ENCODE data around the gene BORA.

The BORA gene

DNA sequence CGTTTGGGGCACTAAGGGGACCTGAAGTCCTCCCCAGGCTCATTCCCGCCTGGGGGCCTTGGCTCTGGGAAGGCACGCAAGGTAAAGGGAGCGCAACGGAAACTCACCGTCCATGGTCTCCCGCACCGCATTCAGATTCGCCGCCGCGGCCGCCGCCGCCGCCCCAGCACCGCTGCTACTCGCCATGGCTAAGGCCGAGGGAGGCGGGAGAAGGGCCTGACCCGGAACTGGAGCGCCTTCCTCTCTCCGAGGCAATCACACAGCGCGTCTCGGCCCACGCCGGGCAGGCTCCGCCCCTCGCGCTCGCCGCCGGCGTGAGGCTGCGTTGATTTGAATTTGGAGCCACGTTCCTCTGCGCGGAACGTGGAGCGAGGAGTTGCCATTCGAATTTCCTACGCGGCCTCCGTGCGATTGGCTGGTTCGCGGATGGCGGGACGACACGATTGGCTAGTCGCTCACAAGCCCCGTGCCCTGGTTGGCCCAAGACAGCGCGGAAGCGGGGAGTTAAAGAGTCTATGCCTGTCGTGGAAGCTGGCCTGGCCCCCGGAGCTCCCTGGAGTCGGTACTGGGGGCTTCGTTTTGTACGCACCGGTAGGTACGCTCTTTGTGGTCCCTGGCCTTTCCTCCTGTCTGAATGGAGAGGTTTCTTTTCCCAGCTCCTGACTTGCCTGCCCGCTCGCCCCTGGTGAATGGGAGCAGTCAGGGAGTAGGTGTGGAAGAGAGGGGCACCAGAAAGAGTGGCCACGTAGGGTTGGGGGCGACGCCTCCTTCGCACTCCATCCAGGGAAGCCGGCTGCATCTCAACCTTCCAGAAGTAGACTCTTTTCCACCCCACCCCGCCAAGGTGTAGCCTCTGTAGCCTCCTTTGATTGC, at the start of gene BORA, which contains the start of gene MZT1:
BORA (plus strand) TSS at position 507 of the 873 bp plus-strand sequence. CDS start 1,018 bp downstream, outside the sequence.
MZT1 (minus strand) TSS at position 213 of the 873 bp plus-strand sequence; CDS start at position 186, 27 bp downstream.
- TF ChIP-seq FOXP2 (optimal IDR thresholded peaks at IDR 0.05; ENCODE audit: control extremely low read depth, extremely low read length, insufficient read depth) (peak; percentile 33), EZH2 (IDR thresholded peaks at IDR 0.05) (no peak), POLR2AphosphoS5 (IDR thresholded peaks at IDR 0.05; ENCODE audit: borderline replicate concordance, low read depth, low read length) (peak; percentile 79)
- Histone ChIP-seq H3K36me3 (ENCODE audit: insufficient read depth, low read length) (peaks cover 55% of the 10 kb centered on the region), H3K27ac (peak within 1 kb of the TSS; percentile 8; the same call in 1 of the 2 replicates), H3K9me3 (ENCODE audit: low read depth, low read length) (no peaks in the 10 kb centered on the region), H3K4me3 (peak within 1 kb of the TSS; percentile 80), H3K9ac (ENCODE audit: insufficient read length) (peak within 1 kb of the TSS; percentile 78)
- DNase-seq (ENCODE audit: low read depth, low spot score), result peak; percentile 96

DNA sequence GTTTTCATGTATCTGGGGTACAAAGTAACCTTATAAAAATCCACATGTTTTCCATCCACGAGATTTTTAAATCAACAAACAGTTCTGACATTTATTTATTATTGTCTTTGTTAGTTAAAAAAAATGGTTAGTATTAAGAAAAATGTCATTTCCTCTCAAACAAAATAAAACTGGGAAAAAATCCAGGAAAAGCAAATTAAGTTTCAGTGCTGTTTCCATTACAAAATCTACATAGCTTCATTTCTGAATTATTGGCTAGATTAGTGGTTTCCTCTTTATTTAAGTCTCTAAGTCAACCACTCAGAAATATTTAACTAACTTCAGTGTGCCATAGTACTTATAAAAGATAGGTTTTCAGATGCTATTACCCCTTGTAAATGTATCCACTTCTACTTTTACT, 49.4 kb upstream of the BORA start:
- Histone ChIP-seq H3K36me3 (ENCODE audit: insufficient read depth, low read length) (no peaks in the 10 kb centered on the region), H3K27ac (no peak overlapping the region), H3K9ac (ENCODE audit: insufficient read length) (no peak overlapping the region), H3K9me3 (ENCODE audit: low read depth, low read length) (no peaks in the 10 kb centered on the region), H3K4me3 (no peak overlapping the region)
- TF ChIP-seq EZH2 (IDR thresholded peaks at IDR 0.05), result no peak
- no peak for TF ChIP-seq POLR2AphosphoS5 (IDR thresholded peaks at IDR 0.05; ENCODE audit: borderline replicate concordance, low read depth, low read length)
- no peak for TF ChIP-seq FOXP2 (optimal IDR thresholded peaks at IDR 0.05; ENCODE audit: control extremely low read depth, extremely low read length, insufficient read depth)
- no peak for DNase-seq (ENCODE audit: low read depth, low spot score)

DNA sequence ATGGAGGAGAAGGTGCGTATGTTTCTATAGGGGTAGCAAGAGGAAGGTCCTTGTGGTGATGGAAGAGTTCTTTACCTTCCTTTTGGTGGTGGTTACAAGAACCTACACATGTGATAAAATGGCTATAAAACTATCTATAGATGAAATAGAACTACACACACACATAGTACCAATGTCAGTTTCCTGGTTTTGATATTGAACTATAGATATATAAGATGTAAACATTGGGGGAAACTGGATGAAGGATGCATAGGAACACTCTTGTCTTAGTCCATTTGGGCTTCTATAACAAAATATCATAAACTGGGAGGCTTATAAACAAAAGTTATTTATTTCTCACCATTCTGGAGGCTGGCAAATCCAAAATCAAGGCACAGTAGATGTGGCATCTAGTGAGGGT, 47.4 kb upstream of the BORA start:
- H3K4me3 ChIP-seq, result no peak overlapping the region
- H3K9ac ChIP-seq (ENCODE audit: insufficient read length), result no peak overlapping the region
- DNase-seq (ENCODE audit: low read depth, low spot score), result no peak
- H3K36me3 ChIP-seq (ENCODE audit: insufficient read depth, low read length), result no peaks in the 10 kb centered on the region
- TF ChIP-seq FOXP2 (optimal IDR thresholded peaks at IDR 0.05; ENCODE audit: control extremely low read depth, extremely low read length, insufficient read depth) (no peak), POLR2AphosphoS5 (IDR thresholded peaks at IDR 0.05; ENCODE audit: borderline replicate concordance, low read depth, low read length) (no peak), EZH2 (IDR thresholded peaks at IDR 0.05) (no peak)
- H3K9me3 ChIP-seq (ENCODE audit: low read depth, low read length), result no peaks in the 10 kb centered on the region
- H3K27ac ChIP-seq, result no peak overlapping the region

DNA sequence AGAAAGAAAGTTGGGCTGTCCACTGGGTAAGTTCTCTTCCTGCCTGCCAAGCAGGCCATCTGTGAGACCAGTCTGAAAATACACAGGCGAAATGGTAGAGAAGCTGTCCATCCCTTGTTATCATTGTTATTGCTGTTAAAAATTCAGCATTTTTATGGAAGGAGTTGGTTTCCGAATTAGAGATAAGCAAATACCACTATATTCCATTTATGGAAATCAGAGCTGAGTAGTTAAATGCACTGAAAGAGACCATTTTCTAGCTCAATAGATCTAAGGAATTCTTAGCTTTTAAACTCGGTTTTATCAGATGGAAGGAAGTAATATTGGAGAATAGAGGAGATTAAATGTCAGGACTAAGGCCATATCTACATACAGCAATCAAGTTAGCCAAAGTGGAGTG, 41.0 kb upstream of the BORA start:
- TF ChIP-seq EZH2 (IDR thresholded peaks at IDR 0.05), result no peak
- no peak for TF ChIP-seq FOXP2 (optimal IDR thresholded peaks at IDR 0.05; ENCODE audit: control extremely low read depth, extremely low read length, insufficient read depth)
- no peak for TF ChIP-seq POLR2AphosphoS5 (IDR thresholded peaks at IDR 0.05; ENCODE audit: borderline replicate concordance, low read depth, low read length)
- Histone ChIP-seq H3K4me3 (no peak overlapping the region), H3K9me3 (ENCODE audit: low read depth, low read length) (peaks cover 2% of the 10 kb centered on the region; the same call in 1 of the 2 replicates), H3K36me3 (ENCODE audit: insufficient read depth, low read length) (no peaks in the 10 kb centered on the region), H3K9ac (ENCODE audit: insufficient read length) (no peak overlapping the region), H3K27ac (no peak overlapping the region)
- no peak for DNase-seq (ENCODE audit: low read depth, low spot score)

DNA sequence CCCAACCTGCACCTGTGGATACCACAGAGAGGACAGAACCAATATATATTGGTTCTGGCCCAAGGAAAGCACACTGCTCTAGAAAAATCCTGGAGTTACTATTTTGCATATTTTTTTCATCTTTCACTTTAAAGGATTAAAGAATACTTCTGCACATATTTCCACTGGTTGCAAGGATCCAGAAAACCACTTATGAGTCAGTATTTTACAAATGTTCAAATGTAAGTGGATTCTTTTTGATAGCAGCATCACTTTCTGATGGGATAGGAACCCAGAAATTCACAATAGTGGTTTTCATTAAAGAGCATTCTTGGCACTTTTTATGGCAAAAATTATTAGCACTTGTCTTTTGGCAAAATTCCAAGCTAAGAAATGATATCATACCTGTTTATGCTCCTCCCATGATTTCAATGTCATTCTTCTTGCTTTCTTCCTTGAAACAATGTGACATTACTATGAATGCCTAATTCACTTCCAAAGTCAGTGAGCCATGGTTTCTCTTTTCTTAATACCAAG, 38.5 kb upstream of the BORA start:
- DNase-seq (ENCODE audit: low read depth, low spot score), result no peak
- no peak overlapping the region for H3K27ac ChIP-seq
- H3K4me3 ChIP-seq, result no peak overlapping the region
- H3K9ac ChIP-seq (ENCODE audit: insufficient read length), result no peak overlapping the region
- H3K36me3 ChIP-seq (ENCODE audit: insufficient read depth, low read length), result no peaks in the 10 kb centered on the region
- TF ChIP-seq FOXP2 (optimal IDR thresholded peaks at IDR 0.05; ENCODE audit: control extremely low read depth, extremely low read length, insufficient read depth), result no peak
- TF ChIP-seq POLR2AphosphoS5 (IDR thresholded peaks at IDR 0.05; ENCODE audit: borderline replicate concordance, low read depth, low read length), result no peak
- no peak for TF ChIP-seq EZH2 (IDR thresholded peaks at IDR 0.05)
- H3K9me3 ChIP-seq (ENCODE audit: low read depth, low read length), result peaks cover 2% of the 10 kb centered on the region; the same call in 1 of the 2 replicates

DNA sequence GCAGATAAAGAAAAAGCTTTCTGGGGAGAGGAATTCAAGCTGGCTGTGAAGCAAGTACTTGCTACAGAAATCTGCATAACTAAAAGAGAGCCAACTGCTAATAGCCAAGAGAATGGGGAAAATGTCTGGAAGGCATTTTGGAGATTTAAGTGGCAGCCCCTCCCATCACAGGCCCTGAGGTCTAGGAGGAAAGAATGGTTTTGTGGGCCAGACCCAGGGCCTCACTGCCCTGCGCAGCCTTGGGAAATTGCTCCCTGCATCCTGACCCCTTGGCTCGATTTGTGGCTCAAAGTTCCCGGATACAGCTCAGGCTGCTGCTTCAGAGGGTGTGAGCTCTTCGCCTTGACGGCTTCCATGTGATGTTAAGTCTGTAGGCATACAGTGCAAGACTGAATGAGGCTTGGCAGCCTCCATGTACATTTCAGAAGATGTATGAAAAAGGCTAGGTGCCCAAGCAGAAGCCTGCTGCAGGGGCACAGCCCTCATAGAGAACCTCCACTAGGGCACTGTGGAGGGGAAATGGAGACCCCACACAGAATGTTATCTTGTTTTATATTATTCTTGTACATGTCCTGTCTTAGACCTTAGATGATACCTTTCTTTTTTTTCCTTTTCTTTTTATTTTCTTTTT, 34.7 kb upstream of the BORA start:
- no peak overlapping the region for H3K27ac ChIP-seq
- no peaks in the 10 kb centered on the region for H3K36me3 ChIP-seq (ENCODE audit: insufficient read depth, low read length)
- no peak for DNase-seq (ENCODE audit: low read depth, low spot score)
- H3K9me3 ChIP-seq (ENCODE audit: low read depth, low read length), result peaks cover 2% of the 10 kb centered on the region; the same call in 1 of the 2 replicates
- TF ChIP-seq EZH2 (IDR thresholded peaks at IDR 0.05), result no peak
- no peak for TF ChIP-seq POLR2AphosphoS5 (IDR thresholded peaks at IDR 0.05; ENCODE audit: borderline replicate concordance, low read depth, low read length)
- TF ChIP-seq FOXP2 (optimal IDR thresholded peaks at IDR 0.05; ENCODE audit: control extremely low read depth, extremely low read length, insufficient read depth), result no peak
- no peak overlapping the region for H3K9ac ChIP-seq (ENCODE audit: insufficient read length)
- no peak overlapping the region for H3K4me3 ChIP-seq

DNA sequence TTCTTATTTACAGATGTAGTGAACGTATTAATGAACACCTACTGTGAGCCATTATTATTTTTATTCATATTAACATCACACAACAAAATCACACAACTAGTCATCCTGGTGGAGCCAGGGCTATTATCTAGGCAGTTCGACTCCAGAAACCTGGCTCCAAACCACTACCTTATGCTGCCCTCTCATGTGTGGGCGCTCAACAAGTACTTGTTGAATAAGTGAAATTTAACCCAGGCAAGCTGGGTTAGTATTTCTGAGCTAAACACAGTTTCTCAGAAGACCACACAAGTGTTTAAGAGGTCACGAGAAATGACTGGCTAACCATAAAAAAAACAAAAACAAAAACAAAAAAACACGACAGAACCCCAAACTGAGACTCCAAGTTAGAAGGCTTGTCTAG, 33.9 kb upstream of the BORA start:
- TF ChIP-seq FOXP2 (optimal IDR thresholded peaks at IDR 0.05; ENCODE audit: control extremely low read depth, extremely low read length, insufficient read depth) (no peak), POLR2AphosphoS5 (IDR thresholded peaks at IDR 0.05; ENCODE audit: borderline replicate concordance, low read depth, low read length) (no peak), EZH2 (IDR thresholded peaks at IDR 0.05) (no peak)
- H3K9me3 ChIP-seq (ENCODE audit: low read depth, low read length), result peaks cover 2% of the 10 kb centered on the region; the same call in 1 of the 2 replicates
- no peak overlapping the region for H3K9ac ChIP-seq (ENCODE audit: insufficient read length)
- H3K27ac ChIP-seq, result no peak overlapping the region
- no peak overlapping the region for H3K4me3 ChIP-seq
- H3K36me3 ChIP-seq (ENCODE audit: insufficient read depth, low read length), result no peaks in the 10 kb centered on the region
- no peak for DNase-seq (ENCODE audit: low read depth, low spot score)

DNA sequence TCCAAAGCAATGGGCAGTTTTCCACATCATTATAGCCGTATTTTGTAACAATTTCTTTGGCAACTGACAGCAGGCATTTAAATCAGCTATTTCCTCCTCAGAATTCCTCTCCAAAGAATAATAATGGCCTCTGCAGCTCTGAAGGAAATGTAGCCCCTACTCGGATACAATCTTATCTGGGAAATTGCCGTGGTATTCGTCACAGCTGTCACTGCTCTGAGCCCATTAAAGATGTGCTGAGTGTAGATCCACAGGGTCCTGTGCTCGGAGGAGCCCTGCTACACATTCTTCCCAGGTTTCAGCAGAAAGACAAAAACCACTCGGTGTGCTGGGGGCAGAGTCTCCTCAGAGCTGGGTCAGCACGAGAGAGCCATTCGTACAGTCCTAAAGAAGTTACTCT, 33.4 kb upstream of the BORA start:
- no peak for DNase-seq (ENCODE audit: low read depth, low spot score)
- Histone ChIP-seq H3K27ac (no peak overlapping the region), H3K9me3 (ENCODE audit: low read depth, low read length) (peaks cover 2% of the 10 kb centered on the region; the same call in 1 of the 2 replicates), H3K9ac (ENCODE audit: insufficient read length) (no peak overlapping the region), H3K36me3 (ENCODE audit: insufficient read depth, low read length) (no peaks in the 10 kb centered on the region), H3K4me3 (no peak overlapping the region)
- TF ChIP-seq POLR2AphosphoS5 (IDR thresholded peaks at IDR 0.05; ENCODE audit: borderline replicate concordance, low read depth, low read length), result no peak
